HL-60/S4 (cell line): Measurements from ENCODE around the gene MICB.

Experiments
- in situ Hi-C: fragments of 300-500 bp; cut with MboI; formaldehyde crosslinking; loops from 2 replicates; pipeline ENCODE4 v1.14.3; 2022; ENCODE audit warnings: low sequenced_read_pairs

MICB gene

DNA sequence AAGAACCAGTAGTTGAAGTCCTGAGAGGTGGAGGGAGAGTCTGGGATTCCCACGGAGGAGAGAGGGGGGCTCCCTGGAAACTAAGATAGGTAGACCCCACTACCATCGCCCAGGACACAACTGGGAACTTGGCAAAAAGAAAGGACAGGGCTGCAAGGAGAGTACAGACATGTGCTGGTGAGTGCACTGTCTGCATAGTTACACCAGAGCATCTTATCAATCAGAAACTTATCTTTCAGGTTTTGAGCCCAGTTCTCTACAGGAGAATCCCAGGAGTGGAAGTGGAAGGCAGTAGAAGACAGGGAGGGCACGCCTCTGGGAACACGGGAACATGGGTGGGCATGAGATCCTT lies 61.6 kb downstream of the MICB start:
- in situ Hi-C loops = no loop called here

DNA sequence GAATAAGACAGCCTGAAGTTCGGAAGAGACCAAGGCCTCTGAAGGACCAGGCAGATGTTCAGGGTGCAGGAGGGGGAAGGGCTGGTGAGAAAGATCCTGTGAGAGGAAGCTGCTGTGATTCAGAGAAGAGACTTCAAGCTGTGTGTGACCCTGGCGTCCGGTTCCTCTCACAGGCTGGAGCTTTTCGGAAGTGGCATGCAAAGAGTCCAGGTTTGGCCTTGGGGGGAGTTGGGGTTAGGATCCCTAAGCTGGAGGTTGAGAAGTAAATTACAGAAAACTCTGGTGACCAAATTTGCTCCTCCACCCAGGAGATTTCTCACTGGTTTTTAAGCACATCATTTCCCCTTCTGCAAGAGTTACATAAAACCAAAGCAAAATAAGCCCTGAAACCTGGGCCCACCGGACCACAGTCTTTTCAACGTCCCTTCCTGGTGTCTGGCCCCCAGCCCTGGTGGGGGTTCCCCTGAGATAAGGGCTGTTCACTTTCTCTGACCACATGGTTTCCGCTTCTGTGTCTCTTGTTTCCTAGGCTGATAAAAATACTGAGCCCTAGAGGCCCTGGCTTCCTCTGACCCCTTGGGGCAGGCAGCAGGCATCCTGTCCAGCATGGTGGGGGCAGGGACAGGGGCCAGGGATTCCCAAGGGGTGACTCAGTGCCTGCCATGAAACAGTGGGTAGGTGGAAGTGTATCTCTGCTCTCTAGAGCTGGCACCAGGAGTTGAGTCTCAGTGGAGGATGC lies 62.2 kb downstream of the MICB start:
- in situ Hi-C loops = no loop called here

DNA sequence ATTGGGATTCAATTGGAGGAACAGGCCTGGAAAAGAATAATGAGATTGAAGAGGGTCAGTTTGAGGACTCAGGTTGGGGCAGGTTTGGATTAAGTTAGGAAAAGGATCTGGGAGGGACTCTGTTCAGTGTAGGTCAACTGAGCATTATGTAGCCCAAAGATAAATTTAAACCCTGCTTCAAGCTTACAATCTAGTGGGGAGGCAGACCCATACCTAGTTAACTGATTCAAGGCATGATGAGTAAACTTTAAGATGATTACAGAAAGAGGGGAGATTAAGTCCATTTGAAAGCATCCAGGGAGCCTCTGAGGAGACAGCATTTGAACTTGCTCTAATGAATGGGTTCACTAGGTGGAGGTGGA lies 62.7 kb downstream of the MICB start:
- in situ Hi-C loops = no loop called here
